HG02759 (cell line): Measurements from ENCODE around the gene RNF31.
"Not testable (repeated sequence)": the region's sequence is repeated elsewhere in the genome, so short reads cannot be mapped to it uniquely, and the experiment has no call there.

Experiments used
- ATAC-seq: cut with Tn5 transposase; IDR thresholded peaks from one replicate; pipeline ENCODE4 v1.9.1; 2021; ENCODE audit warnings: mild to moderate bottlenecking, moderate library complexity; ENCODE audit not compliant: unreplicated experiment

The RNF31 gene

GRCh38 chr14:24197056-24197450 lies 49.8 kb downstream of the RNF31 start:
- no peak for ATAC-seq

- ATAC-seq: no peak
These were observed 51.7 kb downstream of the RNF31 start for GRCh38 chr14:24198814-24199524.

GRCh38 chr14:24202538-24202937 lies 55.2 kb downstream of the RNF31 start:
- not testable (repeated sequence) for ATAC-seq

GRCh38 chr14:24203249-24203886 lies 56.1 kb downstream of the RNF31 start:
- ATAC-seq: not testable (repeated sequence)

- ATAC-seq: no peak
These were observed 57.2 kb downstream of the RNF31 start for GRCh38 chr14:24204163-24205146.

- ATAC-seq: no peak
These were observed 59.2 kb downstream of the RNF31 start for GRCh38 chr14:24206260-24207103.

- no peak for ATAC-seq
These were observed 59.8 kb downstream of the RNF31 start for GRCh38 chr14:24207104-24207551.

- ATAC-seq: no peak
These were observed 60.3 kb downstream of the RNF31 start for GRCh38 chr14:24207625-24208024.
